ENCODE measurements around the gene SERINC5.
A peak's percentile ranks its signal among the peaks of the same experiment; 100 is the strongest.
"Not testable (repeated sequence)": the region's sequence is repeated elsewhere in the genome, so short reads cannot be mapped to it uniquely, and the experiment has no call there.

Gene SERINC5

GRCh38 chr5:80213466-80213865 lies 42.4 kb downstream of the SERINC5 start:
- peaks cover 11% of the 10 kb centered on the region for H3K4me1 ChIP-seq (ENCODE audit: control insufficient read depth, insufficient read depth, low read length)
- no peak overlapping the region for H3K9ac ChIP-seq (ENCODE audit: low read length in 2 of 2)

GRCh38 chr5:80212171-80212667 lies 43.6 kb downstream of the SERINC5 start:
- H3K4me1 ChIP-seq (ENCODE audit: control insufficient read depth, insufficient read depth, low read length) = peaks cover 3% of the 10 kb centered on the region
- no peak overlapping the region for H3K27ac ChIP-seq (ENCODE audit: low read length)

More at GRCh38 chr5:80213466-80213865, 42.4 kb downstream of the SERINC5 start:
- no peaks in the 10 kb centered on the region for H3K9me3 ChIP-seq (ENCODE audit: control insufficient read depth in 2 of 2, low read length in 2 of 2)
- no peak overlapping the region for H3K4me3 ChIP-seq (ENCODE audit: low read length in 2 of 2)
- H3K36me3 ChIP-seq (ENCODE audit: control insufficient read depth in 2 of 2, insufficient read depth in 2 of 2, low read length in 2 of 2) = peaks cover 0 to 5% of the 10 kb centered on the region in 2 donors
- H3K27ac ChIP-seq (ENCODE audit: low read length) = no peak overlapping the region
- H3K27me3 ChIP-seq (ENCODE audit: control insufficient read depth in 1 of 2, insufficient read depth in 2 of 2, low read length in 2 of 2) = no peaks in the 10 kb centered on the region

GRCh38 chr5:80211327-80211726 lies 44.5 kb downstream of the SERINC5 start:
- Histone ChIP-seq H3K9ac (ENCODE audit: low read length in 2 of 2) (no peak overlapping the region), H3K4me1 (ENCODE audit: control insufficient read depth, insufficient read depth, low read length) (peaks cover 2% of the 10 kb centered on the region), H3K36me3 (ENCODE audit: control insufficient read depth in 2 of 2, insufficient read depth in 2 of 2, low read length in 2 of 2) (peaks cover 0 to 5% of the 10 kb centered on the region in 2 donors), H3K4me3 (ENCODE audit: low read length in 2 of 2) (no peak overlapping the region), H3K27me3 (ENCODE audit: control insufficient read depth in 1 of 2, insufficient read depth in 2 of 2, low read length in 2 of 2) (no peaks in the 10 kb centered on the region), H3K27ac (ENCODE audit: low read length) (no peak overlapping the region), H3K9me3 (ENCODE audit: control insufficient read depth in 2 of 2, low read length in 2 of 2) (no peaks in the 10 kb centered on the region)

More at GRCh38 chr5:80212171-80212667, 43.6 kb downstream of the SERINC5 start:
- Histone ChIP-seq H3K4me3 (ENCODE audit: low read length in 2 of 2) (no peak overlapping the region), H3K27me3 (ENCODE audit: control insufficient read depth in 1 of 2, insufficient read depth in 2 of 2, low read length in 2 of 2) (no peaks in the 10 kb centered on the region), H3K9me3 (ENCODE audit: control insufficient read depth in 2 of 2, low read length in 2 of 2) (no peaks in the 10 kb centered on the region), H3K36me3 (ENCODE audit: control insufficient read depth in 2 of 2, insufficient read depth in 2 of 2, low read length in 2 of 2) (peaks cover 0 to 5% of the 10 kb centered on the region in 2 donors), H3K9ac (ENCODE audit: low read length in 2 of 2) (no peak overlapping the region)

GRCh38 chr5:80210014-80210413 lies 45.8 kb downstream of the SERINC5 start:
- Histone ChIP-seq H3K9me3 (ENCODE audit: control insufficient read depth in 2 of 2, low read length in 2 of 2) (no peaks in the 10 kb centered on the region), H3K4me3 (ENCODE audit: low read length in 2 of 2) (no peak overlapping the region), H3K27ac (ENCODE audit: low read length) (no peak overlapping the region), H3K4me1 (ENCODE audit: control insufficient read depth, insufficient read depth, low read length) (no peaks in the 10 kb centered on the region), H3K27me3 (ENCODE audit: control insufficient read depth in 1 of 2, insufficient read depth in 2 of 2, low read length in 2 of 2) (no peaks in the 10 kb centered on the region), H3K36me3 (ENCODE audit: control insufficient read depth in 2 of 2, insufficient read depth in 2 of 2, low read length in 2 of 2) (peaks cover 0 to 5% of the 10 kb centered on the region in 2 donors), H3K9ac (ENCODE audit: low read length in 2 of 2) (no peak overlapping the region)

GRCh38 chr5:80208381-80208780 lies 47.5 kb downstream of the SERINC5 start:
- peaks cover 0 to 5% of the 10 kb centered on the region in 2 donors for H3K36me3 ChIP-seq (ENCODE audit: control insufficient read depth in 2 of 2, insufficient read depth in 2 of 2, low read length in 2 of 2)
- no peak overlapping the region for H3K4me3 ChIP-seq (ENCODE audit: low read length in 2 of 2)
- no peaks in the 10 kb centered on the region for H3K27me3 ChIP-seq (ENCODE audit: control insufficient read depth in 1 of 2, insufficient read depth in 2 of 2, low read length in 2 of 2)
- H3K4me1 ChIP-seq (ENCODE audit: control insufficient read depth, insufficient read depth, low read length) = no peaks in the 10 kb centered on the region
- H3K9me3 ChIP-seq (ENCODE audit: control insufficient read depth in 2 of 2, low read length in 2 of 2) = no peaks in the 10 kb centered on the region
- no peak overlapping the region for H3K9ac ChIP-seq (ENCODE audit: low read length in 2 of 2)
- no peak overlapping the region for H3K27ac ChIP-seq (ENCODE audit: low read length)

- Histone ChIP-seq H3K9me3 (ENCODE audit: control insufficient read depth in 2 of 2, low read length in 2 of 2) (no peaks in the 10 kb centered on the region), H3K36me3 (ENCODE audit: control insufficient read depth in 2 of 2, insufficient read depth in 2 of 2, low read length in 2 of 2) (peaks cover 0 to 6% of the 10 kb centered on the region in 2 donors), H3K4me1 (ENCODE audit: control insufficient read depth, insufficient read depth, low read length) (no peaks in the 10 kb centered on the region), H3K27me3 (ENCODE audit: control insufficient read depth in 1 of 2, insufficient read depth in 2 of 2, low read length in 2 of 2) (no peaks in the 10 kb centered on the region), H3K9ac (ENCODE audit: low read length in 2 of 2) (no peak overlapping the region), H3K27ac (ENCODE audit: low read length) (no peak overlapping the region), H3K4me3 (ENCODE audit: low read length in 2 of 2) (no peak overlapping the region)
Observed at GRCh38 chr5:80207832-80208231, 48.0 kb downstream of the SERINC5 start.

GRCh38 chr5:80206282-80206681 lies 49.6 kb downstream of the SERINC5 start:
- Histone ChIP-seq H3K9ac (ENCODE audit: low read length in 2 of 2) (no peak overlapping the region), H3K36me3 (ENCODE audit: control insufficient read depth in 2 of 2, insufficient read depth in 2 of 2, low read length in 2 of 2) (peaks cover 2 to 13% of the 10 kb centered on the region in 2 donors), H3K27ac (ENCODE audit: low read length) (no peak overlapping the region), H3K4me1 (ENCODE audit: control insufficient read depth, insufficient read depth, low read length) (no peaks in the 10 kb centered on the region), H3K27me3 (ENCODE audit: control insufficient read depth in 1 of 2, insufficient read depth in 2 of 2, low read length in 2 of 2) (no peaks in the 10 kb centered on the region), H3K4me3 (ENCODE audit: low read length in 2 of 2) (no peak overlapping the region), H3K9me3 (ENCODE audit: control insufficient read depth in 2 of 2, low read length in 2 of 2) (no peaks in the 10 kb centered on the region)

- Histone ChIP-seq H3K27ac (ENCODE audit: low read length) (no peak overlapping the region), H3K9me3 (ENCODE audit: control insufficient read depth in 2 of 2, low read length in 2 of 2) (no peaks in the 10 kb centered on the region)
Observed at GRCh38 chr5:80205846-80206245, 50.0 kb downstream of the SERINC5 start.

GRCh38 chr5:80204808-80205614 lies 50.8 kb downstream of the SERINC5 start:
- H3K4me1 ChIP-seq (ENCODE audit: control insufficient read depth, insufficient read depth, low read length) = no peaks in the 10 kb centered on the region
- H3K27me3 ChIP-seq (ENCODE audit: control insufficient read depth in 1 of 2, insufficient read depth in 2 of 2, low read length in 2 of 2) = no peaks in the 10 kb centered on the region
- peaks cover 2 to 8% of the 10 kb centered on the region in 2 donors for H3K36me3 ChIP-seq (ENCODE audit: control insufficient read depth in 2 of 2, insufficient read depth in 2 of 2, low read length in 2 of 2)
- H3K9ac ChIP-seq (ENCODE audit: low read length in 2 of 2) = no peak overlapping the region
- no peak overlapping the region for H3K27ac ChIP-seq (ENCODE audit: low read length)
- no peaks in the 10 kb centered on the region for H3K9me3 ChIP-seq (ENCODE audit: control insufficient read depth in 2 of 2, low read length in 2 of 2)
- H3K4me3 ChIP-seq (ENCODE audit: low read length in 2 of 2) = no peak overlapping the region

More at GRCh38 chr5:80205846-80206245, 50.0 kb downstream of the SERINC5 start:
- Histone ChIP-seq H3K4me1 (ENCODE audit: control insufficient read depth, insufficient read depth, low read length) (no peaks in the 10 kb centered on the region), H3K4me3 (ENCODE audit: low read length in 2 of 2) (no peak overlapping the region), H3K36me3 (ENCODE audit: control insufficient read depth in 2 of 2, insufficient read depth in 2 of 2, low read length in 2 of 2) (peaks cover 2 to 12% of the 10 kb centered on the region in 2 donors), H3K27me3 (ENCODE audit: control insufficient read depth in 1 of 2, insufficient read depth in 2 of 2, low read length in 2 of 2) (no peaks in the 10 kb centered on the region), H3K9ac (ENCODE audit: low read length in 2 of 2) (no peak overlapping the region)

- not testable (repeated sequence) for H3K27ac ChIP-seq (ENCODE audit: low read length); H3K4me3 ChIP-seq (ENCODE audit: low read length in 2 of 2); H3K27me3 ChIP-seq (ENCODE audit: control insufficient read depth in 1 of 2, insufficient read depth in 2 of 2, low read length in 2 of 2); H3K9ac ChIP-seq (ENCODE audit: low read length in 2 of 2); H3K4me1 ChIP-seq (ENCODE audit: control insufficient read depth, insufficient read depth, low read length); H3K9me3 ChIP-seq (ENCODE audit: control insufficient read depth in 2 of 2, low read length in 2 of 2); H3K36me3 ChIP-seq (ENCODE audit: control insufficient read depth in 2 of 2, insufficient read depth in 2 of 2, low read length in 2 of 2)
Observed at GRCh38 chr5:80201763-80202162, 54.1 kb downstream of the SERINC5 start.

GRCh38 chr5:80198920-80199319 lies 56.9 kb downstream of the SERINC5 start:
- H3K36me3 ChIP-seq (ENCODE audit: control insufficient read depth in 2 of 2, insufficient read depth in 2 of 2, low read length in 2 of 2) = peaks cover 2 to 8% of the 10 kb centered on the region in 2 donors
- no peak overlapping the region for H3K9ac ChIP-seq (ENCODE audit: low read length in 2 of 2)
- H3K27me3 ChIP-seq (ENCODE audit: control insufficient read depth in 1 of 2, insufficient read depth in 2 of 2, low read length in 2 of 2) = no peaks in the 10 kb centered on the region
- H3K27ac ChIP-seq (ENCODE audit: low read length) = peak overlapping the region; percentile 2
- H3K9me3 ChIP-seq (ENCODE audit: control insufficient read depth in 2 of 2, low read length in 2 of 2) = no peaks in the 10 kb centered on the region
- H3K4me3 ChIP-seq (ENCODE audit: low read length in 2 of 2) = no peak overlapping the region
- peaks cover 18% of the 10 kb centered on the region for H3K4me1 ChIP-seq (ENCODE audit: control insufficient read depth, insufficient read depth, low read length)

Data from stomach smooth muscle (tissue), 2 donors.